ENCODE measurements around the gene NUDT1. TPM values are rescaled to one million over a fixed set of nuclear protein-coding genes. Genes with fewer than 3 reads are reported as not detected.

The NUDT1 gene
- total and polyA plus RNA-seq, 2 experiments from 2014 or later = 54.5 to 163 TPM

GRCh38 chr7:2209146-2209960 is 32.7 kb upstream of the NUDT1 start:
- no peak overlapping the region for H3K27ac Mint-ChIP-seq
- H3K4me1 ChIP-seq (ENCODE audit: insufficient read depth) = no peaks in the 10 kb centered on the region
- TF ChIP-seq EZH2phosphoT487 (IDR thresholded peaks at IDR 0.05; ENCODE audit: unreplicated experiment) = no peak
- TF ChIP-seq ETS1 (IDR thresholded peaks at IDR 0.05) = no peak
- no peak for TF ChIP-seq ZNF462 (CRISPR knock-in tag; IDR thresholded peaks at IDR 0.05)
- TF ChIP-seq JUNB (IDR thresholded peaks at IDR 0.05; ENCODE audit: unreplicated experiment) = no peak
- TF ChIP-seq POLR2AphosphoS5 (IDR thresholded peaks at IDR 0.05; ENCODE audit: low read depth) = no peak
- TF ChIP-seq CREB1 (CRISPR knock-in tag; IDR thresholded peaks at IDR 0.05; ENCODE audit: low read depth) = no peak
- TF ChIP-seq ZNF114 (CRISPR knock-in tag; IDR thresholded peaks at IDR 0.05) = no peak
- TF ChIP-seq CTCF (conservative IDR thresholded peaks at IDR 0.05; ENCODE audit: low read depth in 2 of 2) = peak; percentile 58 to 91

More at GRCh38 chr7:2209146-2209960, 32.7 kb upstream of the NUDT1 start:
- Mint-ChIP-seq H3K27me3 (ENCODE audit: insufficient read depth, low read depth, poor library complexity) (peaks cover 2% of the 10 kb centered on the region), H3K9me3 (no peaks in the 10 kb centered on the region), H3K4me3 (no peak overlapping the region), H3K4me1 (no peaks in the 10 kb centered on the region; the same call in 2 of the 3 replicates), H3K36me3 (ENCODE audit: low read depth) (peaks cover 66% of the 10 kb centered on the region)
- H2AFZ ChIP-seq = no peak overlapping the region
- H3K9me2 ChIP-seq (ENCODE audit: insufficient read depth) = no peaks in the 10 kb centered on the region
- H3K4me2 ChIP-seq = no peak overlapping the region
- H3K4me3 ChIP-seq = no peak overlapping the region
- H3K79me2 ChIP-seq (replicated peaks; ENCODE audit: insufficient read depth) = peaks cover 10% of the 10 kb centered on the region; the same call in 1 of the 2 replicates
- H3K27me3 ChIP-seq (ENCODE audit: insufficient read depth) = no peaks in the 10 kb centered on the region
- DNase-seq (ENCODE audit: low spot score) (peak; percentile 89), ATAC-seq (peak; percentile 97)
- H3F3A ChIP-seq (replicated peaks; ENCODE audit: low read depth) = no peaks in the 10 kb centered on the region
- no peak overlapping the region; the same call in 1 of the 2 replicates for H3K27ac ChIP-seq (ENCODE audit: low read depth)
- peaks cover 6% of the 10 kb centered on the region; the same call in 1 of the 2 replicates for H4K20me1 ChIP-seq (replicated peaks; ENCODE audit: insufficient read depth)
- peaks cover 11% of the 10 kb centered on the region for H3K36me3 ChIP-seq (ENCODE audit: insufficient read depth)

Data from GM23338 (cell line).